WTC11 (cell line): ENCODE measurements around the gene GJD4.

Source experiments
- CREB1 ChIP-seq: sonication (generic); formaldehyde crosslinking; IDR thresholded peaks from 2 replicates; pipeline ENCODE4 v1.8.0; 2023; ENCODE audit warnings: mild to moderate bottlenecking, missing genetic modification reagents
- CREM ChIP-seq: sonication (generic); formaldehyde crosslinking; IDR thresholded peaks from 2 replicates; pipeline ENCODE4 v1.8.1; 2022; ENCODE audit warnings: mild to moderate bottlenecking, missing genetic modification reagents, moderate library complexity
- ESRRA ChIP-seq: sonication (generic); formaldehyde crosslinking; IDR thresholded peaks from 2 replicates; pipeline ENCODE4 v1.8.1; 2022; ENCODE audit warnings: mild to moderate bottlenecking, missing genetic modification reagents, borderline replicate concordance
- ETV6 ChIP-seq: sonication (generic); formaldehyde crosslinking; IDR thresholded peaks from 2 replicates; pipeline ENCODE4 v1.8.1; 2022; ENCODE audit warnings: mild to moderate bottlenecking, missing genetic modification reagents
- SP1 ChIP-seq: sonication (generic); formaldehyde crosslinking; conservative IDR thresholded peaks from 2 replicates; pipeline ENCODE4 v1.8.1; 2022; ENCODE audit warnings: missing genetic modification reagents
- ZBTB43 ChIP-seq: sonication (generic); formaldehyde crosslinking; IDR thresholded peaks from 2 replicates; pipeline ENCODE4 v1.8.1; 2023; ENCODE audit warnings: mild to moderate bottlenecking, missing genetic modification reagents
- ZNF121 ChIP-seq: sonication (generic); formaldehyde crosslinking; IDR thresholded peaks from 2 replicates; pipeline ENCODE4 v1.8.0; 2023; ENCODE audit warnings: missing genetic modification reagents
- TF ChIP-seq, protein P1 (sequence below): fragments of 200-600 bp; IDR thresholded peaks from 2 replicates; pipeline ENCODE4 v1.8.0; 2022; ENCODE audit warnings: antibody characterized with exemption
- TF ChIP-seq, protein P2 (sequence below): sonication (generic); formaldehyde crosslinking; IDR thresholded peaks from 2 replicates; pipeline ENCODE4 v1.8.0; 2022; ENCODE audit warnings: mild to moderate bottlenecking, missing genetic modification reagents

- TF ChIP-seq CREB1 (CRISPR knock-in tag), result no peak
- TF ChIP-seq, protein P1, sequence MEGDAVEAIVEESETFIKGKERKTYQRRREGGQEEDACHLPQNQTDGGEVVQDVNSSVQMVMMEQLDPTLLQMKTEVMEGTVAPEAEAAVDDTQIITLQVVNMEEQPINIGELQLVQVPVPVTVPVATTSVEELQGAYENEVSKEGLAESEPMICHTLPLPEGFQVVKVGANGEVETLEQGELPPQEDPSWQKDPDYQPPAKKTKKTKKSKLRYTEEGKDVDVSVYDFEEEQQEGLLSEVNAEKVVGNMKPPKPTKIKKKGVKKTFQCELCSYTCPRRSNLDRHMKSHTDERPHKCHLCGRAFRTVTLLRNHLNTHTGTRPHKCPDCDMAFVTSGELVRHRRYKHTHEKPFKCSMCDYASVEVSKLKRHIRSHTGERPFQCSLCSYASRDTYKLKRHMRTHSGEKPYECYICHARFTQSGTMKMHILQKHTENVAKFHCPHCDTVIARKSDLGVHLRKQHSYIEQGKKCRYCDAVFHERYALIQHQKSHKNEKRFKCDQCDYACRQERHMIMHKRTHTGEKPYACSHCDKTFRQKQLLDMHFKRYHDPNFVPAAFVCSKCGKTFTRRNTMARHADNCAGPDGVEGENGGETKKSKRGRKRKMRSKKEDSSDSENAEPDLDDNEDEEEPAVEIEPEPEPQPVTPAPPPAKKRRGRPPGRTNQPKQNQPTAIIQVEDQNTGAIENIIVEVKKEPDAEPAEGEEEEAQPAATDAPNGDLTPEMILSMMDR, result peak; percentile 80
- TF ChIP-seq ETV6 (CRISPR knock-in tag), result no peak
- no peak for TF ChIP-seq ZBTB43 (CRISPR knock-in tag)
- TF ChIP-seq, protein P2, sequence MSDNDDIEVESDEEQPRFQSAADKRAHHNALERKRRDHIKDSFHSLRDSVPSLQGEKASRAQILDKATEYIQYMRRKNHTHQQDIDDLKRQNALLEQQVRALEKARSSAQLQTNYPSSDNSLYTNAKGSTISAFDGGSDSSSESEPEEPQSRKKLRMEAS (CRISPR knock-in tag), result peak; percentile 33; the same call in 1 of the 2 replicates
- TF ChIP-seq ESRRA (CRISPR knock-in tag), result no peak
- TF ChIP-seq ZNF121, result no peak
- TF ChIP-seq CREM (CRISPR knock-in tag), result no peak
- TF ChIP-seq SP1 (CRISPR knock-in tag), result no peak
These were observed 30.4 kb downstream of the GJD4 start for GRCh38 chr10:35635576-35635975.
